Keratinocyte (primary cell): Measurements from ENCODE around the gene TSPYL2. TPM values are rescaled to one million over a fixed set of nuclear protein-coding genes. Genes with fewer than 3 reads are reported as not detected.

Experiments used
- DNase-seq: peaks from one replicate; pipeline ENCODE4 v3.0.0-alpha.2; 2011; ENCODE audit warnings: low read depth, missing footprints, low spot score
- FAIRE-seq: peaks from 2 replicates; lab custom pipeline; 2011; peaks lifted over from hg19 to GRCh38; lab: Jason Lieb, UNC
- H2AFZ ChIP-seq: 2 replicates; pipeline ENCODE4 v1.6.0; 2012; ENCODE audit warnings: low read length, control low read depth, inconsistent platforms; ENCODE audit not compliant: control insufficient read depth
- H3K27ac ChIP-seq: 2 replicates; pipeline ENCODE4 v1.5.1; 2011; ENCODE audit warnings: low read length; ENCODE audit not compliant: control insufficient read depth, insufficient read depth
- H3K27me3 ChIP-seq: 3 replicates; pipeline ENCODE4 v1.6.0; 2011; ENCODE audit warnings: low read length; ENCODE audit not compliant: control insufficient read depth, insufficient read depth; ENCODE audit errors: extremely low read depth
- H3K36me3 ChIP-seq, 2 experiments: 2 replicates in 1 of 2; 3 replicates in 1 of 2; pipeline ENCODE4 v1.5.1; 2011; ENCODE audit warnings: low read length in 2 of 2, mild to moderate bottlenecking in 1 of 2; ENCODE audit not compliant: control insufficient read depth in 2 of 2, insufficient read depth in 2 of 2; ENCODE audit errors: extremely low read depth in 1 of 2
- H3K4me1 ChIP-seq: 3 replicates; pipeline ENCODE4 v1.5.1; 2011; ENCODE audit warnings: low read length; ENCODE audit not compliant: control insufficient read depth, insufficient read depth; ENCODE audit errors: extremely low read depth
- H3K4me2 ChIP-seq: 3 replicates; pipeline ENCODE4 v1.6.0; 2011; ENCODE audit warnings: low read depth, low read length; ENCODE audit not compliant: control insufficient read depth, insufficient read depth; ENCODE audit errors: extremely low read depth
- H3K4me3 ChIP-seq, 3 experiments: fragments of 200-600 bp in 1 of 3; sonication (generic) in 1 of 3; 2 replicates in 2 of 3; 3 replicates in 1 of 3; pipeline ENCODE4 v1.5.1; 2011 to 2016; ENCODE audit warnings: low read length in 3 of 3, mild to moderate bottlenecking in 3 of 3, control low read depth in 2 of 3, inconsistent platforms in 1 of 3, low read depth in 1 of 3, mixed read lengths in 1 of 3, mixed run types in 1 of 3, moderate library complexity in 1 of 3; ENCODE audit not compliant: control insufficient read depth in 2 of 3, insufficient read depth in 2 of 3; ENCODE audit errors: extremely low read depth in 1 of 3
- H3K79me2 ChIP-seq: 2 replicates; pipeline ENCODE4 v1.6.0; 2012; ENCODE audit warnings: low read length; ENCODE audit not compliant: control insufficient read depth, insufficient read depth
- H3K9ac ChIP-seq: 3 replicates; pipeline ENCODE4 v1.6.0; 2011; ENCODE audit warnings: low read length; ENCODE audit not compliant: control insufficient read depth, insufficient read depth; ENCODE audit errors: extremely low read depth
- H3K9me1 ChIP-seq: 3 replicates; pipeline ENCODE4 v1.6.0; 2011; ENCODE audit warnings: low read length; ENCODE audit not compliant: control insufficient read depth, insufficient read depth; ENCODE audit errors: extremely low read depth
- H3K9me3 ChIP-seq: 2 replicates; pipeline ENCODE4 v1.5.1; 2012; ENCODE audit warnings: low read depth, low read length; ENCODE audit not compliant: control insufficient read depth
- H4K20me1 ChIP-seq: 3 replicates; pipeline ENCODE4 v1.6.0; 2011; ENCODE audit warnings: low read length; ENCODE audit not compliant: control insufficient read depth, insufficient read depth; ENCODE audit errors: extremely low read depth
- CTCF ChIP-seq, 3 experiments: IDR thresholded peaks in 1 of 3; conservative IDR thresholded peaks in 1 of 3; optimal IDR thresholded peaks in 1 of 3; 2 replicates in 2 of 3; 3 replicates in 1 of 3; pipeline versions ENCODE3 to v1.5.1; 2011; ENCODE audit warnings: low read length in 3 of 3, mild to moderate bottlenecking in 3 of 3, moderate library complexity in 2 of 3, control low read depth in 1 of 3, inconsistent platforms in 1 of 3; ENCODE audit not compliant: insufficient read depth in 2 of 3; ENCODE audit errors: extremely low read depth in 1 of 3
- EZH2 ChIP-seq: IDR thresholded peaks from one replicate; pipeline ENCODE4 v1.6.1; 2012; ENCODE audit warnings: inconsistent platforms, mild to moderate bottlenecking, low read length, moderate library complexity
- dilution Hi-C: fragments of 300-500 bp; cut with MboI; formaldehyde crosslinking; loops from one replicate; pipeline ENCODE4 v1.7.0; 2020; ENCODE audit warnings: low sequenced_read_pairs; ENCODE audit not compliant: extremely low pct_ligation_motif_present
- polyA plus RNA-seq, 5 experiments: library from polyadenylated mRNA; depleted of rRNA in 3 of 5; stranded (reverse) in 3 of 5; stranded (forward) in 1 of 5; unstranded in 1 of 5; fragments of >200 nt; gene quantifications; 1 replicate in 1 of 5; 2 replicates in 3 of 5; 3 replicates in 1 of 5; pipeline versions ENCODE4 v1.2.1 to v1.2.3, GENCODE V29; 2011 to 2012; ENCODE audit warnings: missing spikeins in 2 of 5, low read depth in 1 of 5, low replicate concordance in 1 of 5

TSPYL2 gene
- polyA plus RNA-seq, 1 donor (not counting 4 experiments of a cell fraction or from before 2014, with no cell fraction given) = 17.9 TPM

- Histone ChIP-seq H3K9me3 (no peaks in the 10 kb centered on the region), H3K4me1 (peaks cover 7% of the 10 kb centered on the region), H3K4me2 (no peak overlapping the region), H4K20me1 (no peaks in the 10 kb centered on the region), H3K9ac (no peak overlapping the region), H2AFZ (no peak overlapping the region), H3K79me2 (peaks cover 2% of the 10 kb centered on the region), H3K4me3 (no peak overlapping the region), H3K27me3 (no peaks in the 10 kb centered on the region), H3K36me3 (peaks cover 8 to 10% of the 10 kb centered on the region in 2 experiments), H3K9me1 (no peaks in the 10 kb centered on the region), H3K27ac (no peak overlapping the region)
- FAIRE-seq (no peak), DNase-seq (no peak)
- TF ChIP-seq EZH2 = no peak
- TF ChIP-seq CTCF (optimal IDR thresholded peaks at IDR 0.05 in 1 of 3, IDR thresholded peaks at IDR 0.05 in 1 of 3, conservative IDR thresholded peaks at IDR 0.05 in 1 of 3; ENCODE audit: extremely low read depth in 1 of 3, insufficient read depth in 2 of 3, low read length in 3 of 3) = no peak
- dilution Hi-C loops = no loop called here
Measured at GRCh38 chrX:53084863-53085262, 2.7 kb downstream of the TSPYL2 start.

- no peak overlapping the region for H3K4me2 ChIP-seq
- no peak overlapping the region for H3K27ac ChIP-seq
- no peak overlapping the region for H3K9ac ChIP-seq
- no peak for TF ChIP-seq CTCF (optimal IDR thresholded peaks at IDR 0.05 in 1 of 3, IDR thresholded peaks at IDR 0.05 in 1 of 3, conservative IDR thresholded peaks at IDR 0.05 in 1 of 3; ENCODE audit: extremely low read depth in 1 of 3, insufficient read depth in 2 of 3, low read length in 3 of 3)
- no peak for TF ChIP-seq EZH2
- H3K4me3 ChIP-seq = no peak overlapping the region
- no peaks in the 10 kb centered on the region for H4K20me1 ChIP-seq
- FAIRE-seq = no peak
- no peaks in the 10 kb centered on the region for H3K9me1 ChIP-seq
- dilution Hi-C loops = no loop called here
- DNase-seq = no peak
- H3K9me3 ChIP-seq = no peaks in the 10 kb centered on the region
- peaks cover 2% of the 10 kb centered on the region for H3K79me2 ChIP-seq
- H3K4me1 ChIP-seq = peaks cover 7% of the 10 kb centered on the region
- no peak overlapping the region for H2AFZ ChIP-seq
- H3K27me3 ChIP-seq = no peaks in the 10 kb centered on the region
- peaks cover 8 to 10% of the 10 kb centered on the region in 2 experiments for H3K36me3 ChIP-seq
Measured at GRCh38 chrX:53085661-53086229, 3.6 kb downstream of the TSPYL2 start.
